Measurements from ENCODE around the gene BCKDHA.

- TF ChIP-seq, protein P1, sequence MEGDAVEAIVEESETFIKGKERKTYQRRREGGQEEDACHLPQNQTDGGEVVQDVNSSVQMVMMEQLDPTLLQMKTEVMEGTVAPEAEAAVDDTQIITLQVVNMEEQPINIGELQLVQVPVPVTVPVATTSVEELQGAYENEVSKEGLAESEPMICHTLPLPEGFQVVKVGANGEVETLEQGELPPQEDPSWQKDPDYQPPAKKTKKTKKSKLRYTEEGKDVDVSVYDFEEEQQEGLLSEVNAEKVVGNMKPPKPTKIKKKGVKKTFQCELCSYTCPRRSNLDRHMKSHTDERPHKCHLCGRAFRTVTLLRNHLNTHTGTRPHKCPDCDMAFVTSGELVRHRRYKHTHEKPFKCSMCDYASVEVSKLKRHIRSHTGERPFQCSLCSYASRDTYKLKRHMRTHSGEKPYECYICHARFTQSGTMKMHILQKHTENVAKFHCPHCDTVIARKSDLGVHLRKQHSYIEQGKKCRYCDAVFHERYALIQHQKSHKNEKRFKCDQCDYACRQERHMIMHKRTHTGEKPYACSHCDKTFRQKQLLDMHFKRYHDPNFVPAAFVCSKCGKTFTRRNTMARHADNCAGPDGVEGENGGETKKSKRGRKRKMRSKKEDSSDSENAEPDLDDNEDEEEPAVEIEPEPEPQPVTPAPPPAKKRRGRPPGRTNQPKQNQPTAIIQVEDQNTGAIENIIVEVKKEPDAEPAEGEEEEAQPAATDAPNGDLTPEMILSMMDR (conservative IDR thresholded peaks at IDR 0.05; ENCODE audit: low read length) = no peak
- no peak for TF ChIP-seq EZH2phosphoT487 (IDR thresholded peaks at IDR 0.05; ENCODE audit: borderline replicate concordance, low read depth, low read length)
Measured at GRCh38 chr19:41455936-41456335, 58.3 kb downstream of the BCKDHA start.

Measured in OCI-LY7 (cell line).